T-cell (primary cell): ENCODE data around the gene SCNN1G. TPM values are rescaled to one million over a fixed set of nuclear protein-coding genes. Genes with fewer than 3 reads are reported as not detected.

Experiments used
- ATAC-seq, 4 experiments: fragments of 200-7000 bp in 3 of 4; fragments of 150-1000 bp in 1 of 4; cut with Tn5 transposase; replicated peaks in 1 of 4; 1 replicate in 3 of 4; 2 replicates in 1 of 4; pipeline ENCODE4 v1.10.0; 2021; ENCODE audit warnings: moderate library complexity in 3 of 4, mild to moderate bottlenecking in 2 of 4, moderate number of reproducible peaks in 1 of 4
- CTCF ChIA-PET, 2 donors: fragments of 300-600 bp; sonication (Branson Sonifier 250); formaldehyde crosslinking; loops; one replicate each; lab custom pipeline; 2022; ENCODE audit warnings: antibody characterized with exemption in 2 of 2; lab: Charles Lee
- POLR2A ChIA-PET, 2 donors: fragments of 300-600 bp; sonication (Branson Sonifier 250); formaldehyde crosslinking; loops; one replicate each; lab custom pipeline; 2022; ENCODE audit warnings: antibody characterized with exemption in 2 of 2; lab: Charles Lee
- DNase-seq, 35 experiments: peaks; one replicate each; pipeline versions ENCODE4 v3.0.0 to v3.0.0-alpha.2; 2013 to 2023
- H3K27ac ChIP-seq: one replicate; pipeline ENCODE4 v1.5.1; 2013; ENCODE audit warnings: low read length
- H3K27me3 ChIP-seq, 2 experiments: replicated peaks in 1 of 2; 1 replicate in 1 of 2; 2 replicates in 1 of 2; pipeline versions ENCODE4 v1.6.1 to v1.7.0; 2013; ENCODE audit warnings: low read length in 1 of 2, mixed read lengths in 1 of 2; ENCODE audit not compliant: control insufficient read depth in 2 of 2, insufficient read depth in 2 of 2; ENCODE audit errors: extremely low read depth in 1 of 2
- H3K36me3 ChIP-seq, 2 donors: 1 replicate in 1 of 2; 2 replicates in 1 of 2; pipeline versions ENCODE4 v1.6.1 to v1.7.0; 2013; ENCODE audit warnings: low read length in 1 of 2; ENCODE audit not compliant: control insufficient read depth in 2 of 2, insufficient read depth in 1 of 2; ENCODE audit errors: extremely low read depth in 1 of 2
- H3K4me1 ChIP-seq, 2 experiments: 1 replicate in 1 of 2; 2 replicates in 1 of 2; pipeline versions ENCODE4 v1.6.1 to v1.7.0; 2013; ENCODE audit warnings: low read length in 2 of 2, mixed read lengths in 1 of 2; ENCODE audit not compliant: insufficient read depth in 2 of 2, control insufficient read depth in 1 of 2; ENCODE audit errors: extremely low read depth in 1 of 2
- H3K4me3 ChIP-seq, 2 donors: 1 replicate in 1 of 2; 2 replicates in 1 of 2; pipeline versions ENCODE4 v1.5.1 to v1.7.0; 2013; ENCODE audit warnings: mild to moderate bottlenecking in 2 of 2, low read length in 1 of 2, moderate library complexity in 1 of 2; ENCODE audit not compliant: control insufficient read depth in 1 of 2; ENCODE audit errors: extremely low read depth in 1 of 2
- H3K9me3 ChIP-seq: 2 replicates; pipeline ENCODE4 v1.7.0; 2013
- H3K27ac Mint-ChIP-seq, 2 donors: one replicate each; pipeline ENCODE4 v1.8.0; 2020 to 2021; ENCODE audit warnings: mild to moderate bottlenecking in 2 of 2, mixed read lengths in 2 of 2
- H3K27me3 Mint-ChIP-seq, 2 donors: one replicate each; pipeline ENCODE4 v1.8.0; 2021 to 2022; ENCODE audit warnings: mixed read lengths in 2 of 2
- H3K36me3 Mint-ChIP-seq: one replicate; pipeline ENCODE4 v1.8.0; 2021; ENCODE audit warnings: mixed read lengths
- H3K4me1 Mint-ChIP-seq, 3 donors: one replicate each; pipeline ENCODE4 v1.8.0; 2020 to 2022; ENCODE audit warnings: mixed read lengths in 3 of 3, mild to moderate bottlenecking in 1 of 3
- H3K4me3 Mint-ChIP-seq, 3 donors: one replicate each; pipeline ENCODE4 v1.8.0; 2020 to 2022; ENCODE audit warnings: mild to moderate bottlenecking in 3 of 3, mixed read lengths in 3 of 3, moderate library complexity in 3 of 3
- H3K9me3 Mint-ChIP-seq, 3 donors: one replicate each; pipeline ENCODE4 v1.8.0; 2020 to 2022; ENCODE audit warnings: mixed read lengths in 3 of 3
- WGBS: methylation state at CpG from one replicate; pipeline ENCODE4 v1.1.5; 2013; ENCODE audit warnings: missing lambda C conversion rate; ENCODE audit not compliant: insufficient coverage; 5-methylcytosine and 5-hydroxymethylcytosine counted together
- total RNA-seq, 35 experiments: library from RNA in 6 of 35; stranded (reverse) in 6 of 35; fragments of 120-200 nt in 1 of 35; gene quantifications; one replicate each; pipeline versions ENCODE4 v1.2.1 to v1.2.4 and lab custom pipeline; 2013 to 2026

SCNN1G gene
- total RNA-seq, 5 donors from 2014 or later (not counting 1 experiment from before 2014, with no cell fraction given), result not detected

GRCh38 chr16:23172583-23172982 is 10.0 kb upstream of the SCNN1G start:
- 61% methylated on average over 3 of the region's 7 CpGs for WGBS
- CTCF ChIA-PET, result no interaction called here
- peaks cover 46 to 58% of the 10 kb centered on the region in 2 donors for H3K27me3 Mint-ChIP-seq

GRCh38 chr16:23172994-23173393 is 9.6 kb upstream of the SCNN1G start:
- no peaks in the 10 kb centered on the region for H3K4me1 ChIP-seq
- H3K36me3 ChIP-seq, result no peaks in the 10 kb centered on the region
- H3K36me3 Mint-ChIP-seq, result no peaks in the 10 kb centered on the region
- no CpG with 5 or more reads among the region's 3 CpGs for WGBS
- H3K4me3 Mint-ChIP-seq, result no peak overlapping the region
- H3K4me3 ChIP-seq, result no peak overlapping the region
- ChIA-PET POLR2A (no interaction called here), CTCF (no interaction called here)
- peaks cover 0 to 26% of the 10 kb centered on the region in 2 experiments for H3K27me3 ChIP-seq
- ATAC-seq (no peak), DNase-seq (no peak)
- peaks cover 47 to 54% of the 10 kb centered on the region in 2 donors for H3K27me3 Mint-ChIP-seq
- H3K4me1 Mint-ChIP-seq, result no peaks in the 10 kb centered on the region
- peaks cover 2% of the 10 kb centered on the region for H3K9me3 ChIP-seq
- H3K27ac Mint-ChIP-seq, result no peak overlapping the region
- no peaks in the 10 kb centered on the region for H3K9me3 Mint-ChIP-seq
- no peak overlapping the region for H3K27ac ChIP-seq

More at GRCh38 chr16:23172583-23172982, 10.0 kb upstream of the SCNN1G start:
- Histone ChIP-seq H3K9me3 (peaks cover 2% of the 10 kb centered on the region), H3K36me3 (no peaks in the 10 kb centered on the region), H3K27ac (no peak overlapping the region), H3K27me3 (peaks cover 0 to 23% of the 10 kb centered on the region in 2 experiments), H3K4me3 (no peak overlapping the region), H3K4me1 (no peaks in the 10 kb centered on the region)
- DNase-seq, result no peak
- no peak for ATAC-seq
- no peaks in the 10 kb centered on the region for H3K4me1 Mint-ChIP-seq
- H3K4me3 Mint-ChIP-seq, result no peak overlapping the region
- H3K9me3 Mint-ChIP-seq, result no peaks in the 10 kb centered on the region
- H3K36me3 Mint-ChIP-seq, result no peaks in the 10 kb centered on the region
- POLR2A ChIA-PET, result interaction anchor here in 1 of 2 donors (0.7 kb wide), 1 partner anchor 635 kb away, joined by 6 read pairs; no protein-coding TSS in a partner anchor
- no peak overlapping the region for H3K27ac Mint-ChIP-seq

GRCh38 chr16:23174622-23175021 is 7.9 kb upstream of the SCNN1G start:
- Mint-ChIP-seq H3K27me3 (peaks cover 57 to 66% of the 10 kb centered on the region in 2 donors), H3K36me3 (no peaks in the 10 kb centered on the region), H3K9me3 (no peaks in the 10 kb centered on the region), H3K4me3 (no peak overlapping the region), H3K4me1 (no peaks in the 10 kb centered on the region), H3K27ac (no peak overlapping the region)
- WGBS, result 33% methylated on average over 1 of the region's 2 CpGs
- Histone ChIP-seq H3K4me3 (no peak overlapping the region), H3K36me3 (no peaks in the 10 kb centered on the region), H3K4me1 (no peaks in the 10 kb centered on the region), H3K27me3 (peaks cover 0 to 34% of the 10 kb centered on the region in 2 experiments), H3K9me3 (peaks cover 2% of the 10 kb centered on the region), H3K27ac (no peak overlapping the region)
- ChIA-PET CTCF (no interaction called here), POLR2A (interaction anchor here in 1 of 2 donors (0.6 kb wide), 1 partner anchor 1964 kb away, joined by 3 read pairs; no protein-coding TSS in a partner anchor)
- no peak for ATAC-seq
- no peak for DNase-seq

- Histone ChIP-seq H3K27me3 (peaks cover 0 to 45% of the 10 kb centered on the region in 2 experiments), H3K36me3 (no peaks in the 10 kb centered on the region), H3K4me3 (no peak overlapping the region), H3K4me1 (no peaks in the 10 kb centered on the region), H3K9me3 (peaks cover 2% of the 10 kb centered on the region), H3K27ac (no peak overlapping the region)
- ATAC-seq (no peak), DNase-seq (no peak)
- no peak overlapping the region for H3K4me3 Mint-ChIP-seq
- H3K9me3 Mint-ChIP-seq, result no peaks in the 10 kb centered on the region
- no peaks in the 10 kb centered on the region for H3K36me3 Mint-ChIP-seq
- H3K4me1 Mint-ChIP-seq, result no peaks in the 10 kb centered on the region
- no peak overlapping the region for H3K27ac Mint-ChIP-seq
- peaks cover 56 to 66% of the 10 kb centered on the region in 2 donors for H3K27me3 Mint-ChIP-seq
- ChIA-PET POLR2A (no interaction called here), CTCF (interaction anchor here in 1 of 2 donors (0.6 kb wide), 1 partner anchor 1644 kb away, joined by 3 read pairs; no protein-coding TSS in a partner anchor)
Measured at GRCh38 chr16:23175651-23176050, 6.9 kb upstream of the SCNN1G start.

- H3K9me3 ChIP-seq, result no peaks in the 10 kb centered on the region
- H3K27ac Mint-ChIP-seq, result no peak overlapping the region
- peaks cover 10 to 13% (median 13%) of the 10 kb centered on the region in 3 donors for H3K4me1 Mint-ChIP-seq
- no peak overlapping the region for H3K27ac ChIP-seq
- no peaks in the 10 kb centered on the region for H3K9me3 Mint-ChIP-seq
- no peaks in the 10 kb centered on the region for H3K36me3 ChIP-seq
- H3K27me3 Mint-ChIP-seq, result peaks cover 71 to 74% of the 10 kb centered on the region in 2 donors
- ChIA-PET CTCF (no interaction called here), POLR2A (no interaction called here)
- peaks cover 0 to 14% of the 10 kb centered on the region in 2 experiments for H3K4me1 ChIP-seq
- DNase-seq (no peak), ATAC-seq (no peak)
- H3K4me3 ChIP-seq, result no peak overlapping the region
- peak overlapping the region in 1 of 3 donors; percentile 80 for H3K4me3 Mint-ChIP-seq
- H3K36me3 Mint-ChIP-seq, result no peaks in the 10 kb centered on the region
- peaks cover 18 to 64% of the 10 kb centered on the region in 2 experiments for H3K27me3 ChIP-seq
- 75% methylated on average over 4 of the region's 4 CpGs for WGBS
Measured at GRCh38 chr16:23181506-23181905, 1.0 kb upstream of the SCNN1G start.

- Histone ChIP-seq H3K9me3 (no peaks in the 10 kb centered on the region), H3K36me3 (no peaks in the 10 kb centered on the region), H3K4me3 (peak overlapping the region in 1 of 2 donors; percentile 44), H3K4me1 (peaks cover 0 to 14% of the 10 kb centered on the region in 2 experiments), H3K27me3 (peaks cover 18 to 68% of the 10 kb centered on the region in 2 experiments), H3K27ac (no peak overlapping the region)
- ChIA-PET POLR2A (no interaction called here), CTCF (no interaction called here)
- Mint-ChIP-seq H3K9me3 (no peaks in the 10 kb centered on the region), H3K4me3 (peak overlapping the region in 2 of 3 donors; percentile 50 to 80), H3K36me3 (no peaks in the 10 kb centered on the region), H3K27me3 (peaks cover 67 to 70% of the 10 kb centered on the region in 2 donors), H3K27ac (no peak overlapping the region), H3K4me1 (peaks cover 10 to 13% (median 13%) of the 10 kb centered on the region in 3 donors)
- WGBS, result 6% methylated on average over 33 of the region's 33 CpGs
- DNase-seq (peak; percentile 41 to 83 (median 63)), ATAC-seq (peak; percentile 94 to 99 (median 96))
Measured at GRCh38 chr16:23182206-23182678, 303 bp upstream of the SCNN1G start.
